H54 (cell line): ENCODE measurements around the gene RAPGEF2.

Experiments
- DNase-seq: peaks from one replicate; pipeline ENCODE4 v3.0.0; 2011; ENCODE audit warnings: low spot score, mixed read lengths; ENCODE audit not compliant: insufficient read length
- FAIRE-seq: peaks from 3 replicates; lab custom pipeline; 2011; peaks lifted over from hg19 to GRCh38; lab: Jason Lieb, UNC
- POLR2A ChIP-seq: IDR thresholded peaks from 2 replicates; pipeline ENCODE4 v1.6.1; 2011; ENCODE audit warnings: low read depth, mild to moderate bottlenecking, low read length

Gene RAPGEF2

GRCh38 chr4:159384017-159384416, 281.1 kb downstream of the RAPGEF2 start:
- FAIRE-seq (no peak), DNase-seq (no peak)
- no peak for TF ChIP-seq POLR2A

GRCh38 chr4:159384632-159385031, 281.8 kb downstream of the RAPGEF2 start:
- TF ChIP-seq POLR2A = no peak
- DNase-seq (no peak), FAIRE-seq (no peak)

DNA sequence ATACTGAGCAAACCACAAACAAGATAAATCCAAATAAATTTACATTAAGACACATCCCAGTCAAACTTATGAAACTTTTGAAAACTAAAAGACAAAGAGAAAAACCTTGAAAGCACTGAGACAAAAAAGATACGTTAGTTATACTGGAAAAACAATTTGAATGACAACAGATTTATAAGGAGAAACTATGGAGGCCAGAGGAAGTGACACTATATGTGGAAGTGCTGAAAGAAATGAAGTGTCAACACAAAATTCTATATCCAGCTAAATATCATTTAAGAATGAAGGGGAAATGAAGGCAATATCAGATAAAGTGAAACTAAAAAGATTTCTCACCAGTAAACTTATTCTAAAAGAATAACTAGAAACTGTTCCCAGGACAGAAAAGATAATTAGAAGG, 283.7 kb downstream of the RAPGEF2 start:
- FAIRE-seq (no peak), DNase-seq (no peak)
- no peak for TF ChIP-seq POLR2A

DNA sequence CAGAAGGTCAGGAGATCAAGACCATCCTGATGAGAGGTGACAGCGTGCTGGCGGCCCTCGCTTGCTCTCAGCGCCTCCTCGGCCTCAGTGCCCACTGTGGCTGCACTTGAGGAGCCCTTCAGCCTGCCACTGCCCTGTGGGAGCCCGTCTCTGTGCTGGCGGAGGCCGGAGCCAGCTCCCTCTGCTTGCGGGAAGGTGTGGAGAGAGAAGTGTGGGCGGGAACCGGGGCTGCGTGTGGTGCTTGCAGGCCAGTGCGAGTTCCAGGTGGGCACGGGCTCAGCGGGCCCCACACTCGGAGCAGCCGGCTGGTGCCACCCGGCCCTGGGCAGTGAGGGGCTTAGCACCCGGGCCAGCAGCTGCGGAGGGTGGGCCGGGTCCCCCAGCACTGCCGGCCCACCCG, 286.9 kb downstream of the RAPGEF2 start:
- DNase-seq = no peak
- FAIRE-seq = no peak
- no peak for TF ChIP-seq POLR2A

DNA sequence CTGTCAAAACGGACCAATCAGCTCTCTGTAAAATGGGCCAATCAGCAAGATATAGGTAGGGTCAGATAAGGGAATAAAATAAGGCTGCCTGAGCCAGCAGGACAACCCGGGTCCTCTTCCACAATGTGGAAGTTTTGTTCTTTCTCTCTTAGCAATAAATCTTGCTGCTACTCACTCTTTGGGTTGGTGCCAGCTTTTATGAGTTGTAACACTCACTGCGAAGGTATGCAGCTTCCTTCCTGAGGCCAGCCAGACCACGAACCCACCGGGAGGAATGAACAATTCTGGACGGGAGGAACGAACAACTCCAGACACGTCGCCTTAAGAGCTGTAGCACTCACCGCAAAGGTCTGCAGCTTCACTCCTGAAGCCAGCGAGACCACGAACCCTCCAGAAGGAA, 287.8 kb downstream of the RAPGEF2 start:
- DNase-seq (peak; percentile 19), FAIRE-seq (peak; percentile 89)
- 0 out of 2 replicates have a peak, but pooled peaks have one; percentile 21 for TF ChIP-seq POLR2A

GRCh38 chr4:159395693-159396092, 292.8 kb downstream of the RAPGEF2 start:
- TF ChIP-seq POLR2A = no peak
- DNase-seq = no peak
- no peak for FAIRE-seq

GRCh38 chr4:159396151-159396550, 293.3 kb downstream of the RAPGEF2 start:
- TF ChIP-seq POLR2A = no peak
- FAIRE-seq (no peak), DNase-seq (no peak)

DNA sequence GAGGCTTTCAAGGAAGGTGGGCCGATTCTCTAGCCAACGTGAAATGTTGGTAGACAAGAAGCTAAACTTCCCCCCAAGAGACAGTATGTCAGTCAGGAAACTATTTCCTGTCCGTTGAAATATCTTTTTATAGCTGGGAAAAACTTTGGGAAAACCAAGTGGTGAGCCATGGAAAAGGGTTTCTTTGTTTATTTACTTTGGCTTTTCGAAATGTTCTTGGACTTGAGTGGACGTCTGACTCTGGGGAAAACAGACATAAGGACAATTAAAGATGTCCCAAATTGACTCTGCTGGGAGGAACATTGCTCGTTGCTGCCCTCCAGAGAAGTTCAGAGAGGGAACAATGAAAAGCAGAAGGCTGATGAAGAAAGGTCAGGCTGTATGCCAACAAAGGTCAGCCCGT, 295.4 kb downstream of the RAPGEF2 start:
- no peak for DNase-seq

DNA sequence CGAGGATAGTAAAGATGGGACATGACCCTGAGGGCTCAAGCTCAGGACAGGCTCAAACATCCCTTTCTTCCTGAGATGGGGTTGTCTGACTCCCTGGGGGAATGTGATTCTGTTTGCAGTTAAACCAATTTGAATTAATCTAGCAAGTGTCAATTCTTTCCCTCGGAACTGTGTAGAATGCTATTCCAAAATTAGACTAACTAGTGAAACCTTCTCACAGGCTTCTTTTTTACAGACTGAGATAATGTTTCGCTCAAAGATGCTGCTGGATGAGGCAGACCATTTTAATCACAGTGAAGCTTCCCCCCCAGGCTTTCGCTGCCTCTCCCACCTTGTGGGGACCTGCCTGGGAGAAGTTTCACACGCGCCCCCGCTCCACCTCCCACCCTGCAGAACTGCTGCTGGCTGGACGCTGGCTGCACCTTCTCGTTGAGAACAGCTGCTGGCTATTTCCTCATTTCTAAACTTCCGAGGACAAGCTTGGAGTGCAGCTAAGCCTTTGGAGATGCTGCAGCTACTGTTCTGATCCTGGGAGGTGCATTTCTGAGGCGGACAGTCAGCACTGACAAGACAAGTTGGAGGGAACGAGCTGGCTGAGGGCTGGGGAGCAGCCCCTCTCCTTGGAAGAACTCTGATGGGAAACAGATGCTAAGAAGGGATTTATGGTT, 297.8 kb downstream of the RAPGEF2 start:
- FAIRE-seq (no peak), DNase-seq (no peak)
- TF ChIP-seq POLR2A = no peak

More for the DNA sequence above, 295.4 kb downstream of the RAPGEF2 start:
- no peak for FAIRE-seq
- no peak for TF ChIP-seq POLR2A

DNA sequence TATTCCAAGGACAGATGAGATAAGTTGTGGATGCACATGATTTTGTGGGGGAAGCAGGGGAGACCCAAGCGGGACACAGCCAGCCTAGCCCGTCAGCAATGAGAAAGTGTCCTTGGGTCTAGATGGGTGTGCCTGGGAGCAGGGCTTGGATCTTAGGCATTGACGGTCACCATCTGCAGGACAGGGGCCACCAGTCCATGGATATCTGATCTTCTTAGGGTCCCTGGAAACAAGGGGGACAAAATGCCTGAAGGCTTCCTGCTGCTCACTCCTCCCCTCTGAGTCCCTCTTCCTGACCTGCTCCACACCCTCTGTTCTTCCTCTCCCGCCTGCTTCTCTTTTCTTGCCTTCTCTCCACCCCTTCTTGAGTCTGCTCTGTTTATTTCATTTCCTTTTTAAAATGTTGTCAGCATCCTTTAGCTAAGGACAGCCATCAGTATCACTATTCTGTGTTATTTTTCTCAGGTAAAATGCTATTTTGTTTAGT, 298.4 kb downstream of the RAPGEF2 start:
- DNase-seq (no peak), FAIRE-seq (no peak)
- TF ChIP-seq POLR2A = no peak

DNA sequence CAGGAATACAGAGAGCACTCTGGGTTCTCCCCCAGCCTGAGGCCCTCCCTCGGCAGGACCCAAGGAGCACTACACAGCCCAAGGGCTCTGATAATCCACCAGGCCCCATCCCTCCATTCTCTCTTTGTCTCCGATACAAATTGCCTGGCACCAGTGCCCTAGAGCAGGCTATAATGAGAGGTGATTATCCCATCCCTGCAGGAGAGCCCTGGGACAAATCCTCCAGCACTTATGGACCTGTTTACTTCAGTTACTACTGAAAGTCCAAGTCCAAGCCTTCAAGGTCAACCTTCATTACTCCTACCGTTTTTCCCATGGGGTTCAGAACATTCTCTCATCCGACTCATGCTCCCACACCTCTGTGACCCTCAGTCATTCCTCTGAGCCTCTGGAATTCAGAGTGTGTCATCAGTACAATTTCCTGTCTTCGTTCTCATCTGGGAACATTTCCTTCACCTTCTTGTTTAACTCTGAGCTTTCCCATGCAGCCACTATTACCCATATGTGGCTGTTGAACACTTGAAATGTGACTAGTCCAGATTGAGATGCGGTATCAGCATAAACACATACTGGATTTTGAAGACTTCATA, 299.0 kb downstream of the RAPGEF2 start:
- no peak for TF ChIP-seq POLR2A
- FAIRE-seq = no peak
- DNase-seq = peak; percentile 12
